Keratinocyte (primary cell): ENCODE results near the gene CD2. TPM values are rescaled to one million over a fixed set of nuclear protein-coding genes. Genes with fewer than 3 reads are reported as not detected.
A peak's percentile ranks its signal among the peaks of the same experiment; 100 is the strongest.

Experiments
- DNase-seq: peaks from one replicate; pipeline ENCODE4 v3.0.0-alpha.2; 2011; ENCODE audit warnings: low read depth, missing footprints, low spot score
- FAIRE-seq: peaks from 2 replicates; lab custom pipeline; 2011; peaks lifted over from hg19 to GRCh38; lab: Jason Lieb, UNC
- H2AFZ ChIP-seq: 2 replicates; pipeline ENCODE4 v1.6.0; 2012; ENCODE audit warnings: low read length, control low read depth, inconsistent platforms; ENCODE audit not compliant: control insufficient read depth
- H3K27ac ChIP-seq: 2 replicates; pipeline ENCODE4 v1.5.1; 2011; ENCODE audit warnings: low read length; ENCODE audit not compliant: control insufficient read depth, insufficient read depth
- H3K27me3 ChIP-seq: 3 replicates; pipeline ENCODE4 v1.6.0; 2011; ENCODE audit warnings: low read length; ENCODE audit not compliant: control insufficient read depth, insufficient read depth; ENCODE audit errors: extremely low read depth
- H3K36me3 ChIP-seq, 2 experiments: 2 replicates in 1 of 2; 3 replicates in 1 of 2; pipeline ENCODE4 v1.5.1; 2011; ENCODE audit warnings: low read length in 2 of 2, mild to moderate bottlenecking in 1 of 2; ENCODE audit not compliant: control insufficient read depth in 2 of 2, insufficient read depth in 2 of 2; ENCODE audit errors: extremely low read depth in 1 of 2
- H3K4me1 ChIP-seq: 3 replicates; pipeline ENCODE4 v1.5.1; 2011; ENCODE audit warnings: low read length; ENCODE audit not compliant: control insufficient read depth, insufficient read depth; ENCODE audit errors: extremely low read depth
- H3K4me2 ChIP-seq: 3 replicates; pipeline ENCODE4 v1.6.0; 2011; ENCODE audit warnings: low read depth, low read length; ENCODE audit not compliant: control insufficient read depth, insufficient read depth; ENCODE audit errors: extremely low read depth
- H3K4me3 ChIP-seq, 3 experiments: fragments of 200-600 bp in 1 of 3; sonication (generic) in 1 of 3; 2 replicates in 2 of 3; 3 replicates in 1 of 3; pipeline ENCODE4 v1.5.1; 2011 to 2016; ENCODE audit warnings: low read length in 3 of 3, mild to moderate bottlenecking in 3 of 3, control low read depth in 2 of 3, inconsistent platforms in 1 of 3, low read depth in 1 of 3, mixed read lengths in 1 of 3, mixed run types in 1 of 3, moderate library complexity in 1 of 3; ENCODE audit not compliant: control insufficient read depth in 2 of 3, insufficient read depth in 2 of 3; ENCODE audit errors: extremely low read depth in 1 of 3
- H3K79me2 ChIP-seq: 2 replicates; pipeline ENCODE4 v1.6.0; 2012; ENCODE audit warnings: low read length; ENCODE audit not compliant: control insufficient read depth, insufficient read depth
- H3K9ac ChIP-seq: 3 replicates; pipeline ENCODE4 v1.6.0; 2011; ENCODE audit warnings: low read length; ENCODE audit not compliant: control insufficient read depth, insufficient read depth; ENCODE audit errors: extremely low read depth
- H3K9me1 ChIP-seq: 3 replicates; pipeline ENCODE4 v1.6.0; 2011; ENCODE audit warnings: low read length; ENCODE audit not compliant: control insufficient read depth, insufficient read depth; ENCODE audit errors: extremely low read depth
- H3K9me3 ChIP-seq: 2 replicates; pipeline ENCODE4 v1.5.1; 2012; ENCODE audit warnings: low read depth, low read length; ENCODE audit not compliant: control insufficient read depth
- H4K20me1 ChIP-seq: 3 replicates; pipeline ENCODE4 v1.6.0; 2011; ENCODE audit warnings: low read length; ENCODE audit not compliant: control insufficient read depth, insufficient read depth; ENCODE audit errors: extremely low read depth
- CTCF ChIP-seq, 3 experiments: IDR thresholded peaks in 1 of 3; conservative IDR thresholded peaks in 1 of 3; optimal IDR thresholded peaks in 1 of 3; 2 replicates in 2 of 3; 3 replicates in 1 of 3; pipeline versions ENCODE3 to v1.5.1; 2011; ENCODE audit warnings: low read length in 3 of 3, mild to moderate bottlenecking in 3 of 3, moderate library complexity in 2 of 3, control low read depth in 1 of 3, inconsistent platforms in 1 of 3; ENCODE audit not compliant: insufficient read depth in 2 of 3; ENCODE audit errors: extremely low read depth in 1 of 3
- EZH2 ChIP-seq: IDR thresholded peaks from one replicate; pipeline ENCODE4 v1.6.1; 2012; ENCODE audit warnings: inconsistent platforms, mild to moderate bottlenecking, low read length, moderate library complexity
- dilution Hi-C: fragments of 300-500 bp; cut with MboI; formaldehyde crosslinking; loops from one replicate; pipeline ENCODE4 v1.7.0; 2020; ENCODE audit warnings: low sequenced_read_pairs; ENCODE audit not compliant: extremely low pct_ligation_motif_present
- polyA plus RNA-seq, 5 experiments: library from polyadenylated mRNA; depleted of rRNA in 3 of 5; stranded (reverse) in 3 of 5; stranded (forward) in 1 of 5; unstranded in 1 of 5; fragments of >200 nt; gene quantifications; 1 replicate in 1 of 5; 2 replicates in 3 of 5; 3 replicates in 1 of 5; pipeline versions ENCODE4 v1.2.1 to v1.2.3, GENCODE V29; 2011 to 2012; ENCODE audit warnings: missing spikeins in 2 of 5, low read depth in 1 of 5, low replicate concordance in 1 of 5

Gene CD2
- polyA plus RNA-seq, 1 donor (not counting 4 experiments of a cell fraction or from before 2014, with no cell fraction given), result not detected

- H3K9me1 ChIP-seq, result no peaks in the 10 kb centered on the region
- FAIRE-seq (no peak), DNase-seq (no peak)
- H3K4me2 ChIP-seq, result no peak overlapping the region
- no peak overlapping the region for H2AFZ ChIP-seq
- peaks cover 26% of the 10 kb centered on the region for H3K4me1 ChIP-seq
- TF ChIP-seq CTCF (optimal IDR thresholded peaks at IDR 0.05 in 1 of 3, IDR thresholded peaks at IDR 0.05 in 1 of 3, conservative IDR thresholded peaks at IDR 0.05 in 1 of 3; ENCODE audit: extremely low read depth in 1 of 3, insufficient read depth in 2 of 3, low read length in 3 of 3) (no peak), EZH2 (no peak)
- H3K9me3 ChIP-seq, result no peaks in the 10 kb centered on the region
- dilution Hi-C loops, result no loop called here
- no peak overlapping the region for H3K9ac ChIP-seq
- H3K27ac ChIP-seq, result no peak overlapping the region
- H3K4me3 ChIP-seq, result no peak overlapping the region
- no peaks in the 10 kb centered on the region for H3K36me3 ChIP-seq
- H3K27me3 ChIP-seq, result no peaks in the 10 kb centered on the region
- H3K79me2 ChIP-seq, result no peaks in the 10 kb centered on the region
- H4K20me1 ChIP-seq, result no peaks in the 10 kb centered on the region
Observed at GRCh38 chr1:116717318-116717717, 36.9 kb upstream of the CD2 start.

- Histone ChIP-seq H3K9me1 (no peaks in the 10 kb centered on the region), H3K4me1 (peaks cover 40% of the 10 kb centered on the region), H2AFZ (peak overlapping the region; percentile 17), H3K36me3 (no peaks in the 10 kb centered on the region), H3K27ac (peak overlapping the region; percentile 16), H3K9ac (no peak overlapping the region), H3K79me2 (no peaks in the 10 kb centered on the region), H3K4me3 (no peak overlapping the region), H4K20me1 (no peaks in the 10 kb centered on the region), H3K4me2 (peak overlapping the region; percentile 65), H3K9me3 (no peaks in the 10 kb centered on the region), H3K27me3 (no peaks in the 10 kb centered on the region)
- FAIRE-seq (peak; percentile 79), DNase-seq (no peak)
- TF ChIP-seq CTCF (optimal IDR thresholded peaks at IDR 0.05 in 1 of 3, IDR thresholded peaks at IDR 0.05 in 1 of 3, conservative IDR thresholded peaks at IDR 0.05 in 1 of 3; ENCODE audit: extremely low read depth in 1 of 3, insufficient read depth in 2 of 3, low read length in 3 of 3) (peak; percentile 16 to 26 (median 17)), EZH2 (no peak)
- dilution Hi-C loops, result no loop called here
Observed at GRCh38 chr1:116720364-116721038, 33.7 kb upstream of the CD2 start.
